HepG2 (cell line): ENCODE measurements around the gene CDC42EP5. TPM values are rescaled to one million over a fixed set of nuclear protein-coding genes. Genes with fewer than 3 reads are reported as not detected.

Source experiments
- ATAC-seq: fragments of 200-7000 bp; cut with Tn5 transposase; 3 replicates; pipeline ENCODE4 v1.9.1; 2020; ENCODE audit warnings: mild to moderate bottlenecking, moderate library complexity
- BruUV-seq: library from RNA; stranded (reverse); fragments of 400-500 nt; replicated peaks from 2 replicates; lab custom pipeline; 2021; lab: Mats Ljungman, UMichigan
- CTCF ChIA-PET: fragments of 300-600 bp; formaldehyde crosslinking; extraction: SDS; loops from one replicate; lab custom pipeline; 2021; ENCODE audit warnings: low total read pairs, inconsistent platforms, low intra/inter-chr PET ratio; lab: Yijun Ruan, JAX
- POLR2A ChIA-PET: fragments of 350-600 bp; sonication (Branson Sonifier 250); formaldehyde crosslinking; loops from one replicate; lab custom pipeline; 2020; ENCODE audit warnings: antibody characterized with exemption, inconsistent platforms; lab: Yijun Ruan, JAX
- DNase-seq: peaks from one replicate; pipeline ENCODE4 v3.0.0-alpha.2; 2015; ENCODE audit warnings: low spot score
- FAIRE-seq: peaks from 3 replicates; lab custom pipeline; 2011; peaks lifted over from hg19 to GRCh38; lab: Jason Lieb, UNC
- H2AFZ ChIP-seq: one replicate; pipeline ENCODE4 v1.6.1; 2011; ENCODE audit warnings: low read length, inconsistent platforms
- H3K27ac ChIP-seq: fragments of 300-600 bp; 3 replicates; pipeline ENCODE4 v1.8.0; 2011; ENCODE audit warnings: mixed run types, mild to moderate bottlenecking, mixed read lengths, low read length, inconsistent platforms; ENCODE audit not compliant: insufficient read depth; ENCODE audit errors: extremely low read length
- H3K27me3 ChIP-seq, 2 experiments: fragments of 200-600 bp in 1 of 2; 2 replicates in 1 of 2; 3 replicates in 1 of 2; pipeline versions ENCODE4 v1.6.0 to v1.8.0; 2011; ENCODE audit warnings: low read length in 2 of 2, mild to moderate bottlenecking in 2 of 2, moderate library complexity in 2 of 2, inconsistent platforms in 1 of 2; ENCODE audit not compliant: insufficient read depth in 2 of 2, control insufficient read depth in 1 of 2
- H3K36me3 ChIP-seq, 2 experiments: fragments of 200-600 bp in 1 of 2; replicated peaks in 1 of 2; 2 replicates in 1 of 2; 3 replicates in 1 of 2; pipeline versions ENCODE4 v1.5.1 to v1.8.0; 2011; ENCODE audit warnings: low read length in 2 of 2, inconsistent platforms in 1 of 2; ENCODE audit not compliant: insufficient read depth in 2 of 2, control insufficient read depth in 1 of 2
- H3K4me1 ChIP-seq: 2 replicates; pipeline ENCODE4 v1.5.1; 2012; ENCODE audit warnings: low read length, inconsistent platforms; ENCODE audit not compliant: insufficient read depth
- H3K4me2 ChIP-seq: 2 replicates; pipeline ENCODE4 v1.6.0; 2011; ENCODE audit warnings: low read depth, low read length, inconsistent platforms
- H3K4me3 ChIP-seq, 3 experiments: fragments of 200-600 bp in 1 of 3; sonication (generic), shearing (Covaris generic) in 1 of 3; replicated peaks in 1 of 3; 2 replicates each; pipeline ENCODE4 v1.5.1; 2011 to 2016; ENCODE audit warnings: low read length in 3 of 3, inconsistent platforms in 2 of 3, low read depth in 2 of 3, mild to moderate bottlenecking in 2 of 3, control low read depth in 1 of 3, mixed read lengths in 1 of 3; ENCODE audit not compliant: insufficient read depth in 1 of 3
- H3K79me2 ChIP-seq: one replicate; pipeline ENCODE4 v1.6.1; 2011; ENCODE audit warnings: low read length, inconsistent platforms; ENCODE audit not compliant: insufficient read depth
- H3K9ac ChIP-seq: 2 replicates; pipeline ENCODE4 v1.6.0; 2011; ENCODE audit warnings: mild to moderate bottlenecking, low read depth, low read length, inconsistent platforms; ENCODE audit not compliant: insufficient read depth
- H3K9me3 ChIP-seq: 2 replicates; pipeline ENCODE4 v1.5.1; 2012; ENCODE audit warnings: mild to moderate bottlenecking, low read length
- H4K20me1 ChIP-seq: 2 replicates; pipeline ENCODE4 v1.6.0; 2011; ENCODE audit warnings: inconsistent platforms, mild to moderate bottlenecking, low read length, moderate library complexity; ENCODE audit not compliant: insufficient read depth
- ETV5 ChIP-seq: IDR thresholded peaks from 2 replicates; pipeline ENCODE4 v1.6.1; 2018; ENCODE audit warnings: missing biosample characterization, missing genetic modification reagents, inconsistent platforms, borderline replicate concordance
- KLF12 ChIP-seq: sonication (generic); formaldehyde crosslinking; IDR thresholded peaks from 2 replicates; pipeline ENCODE4 v1.4.0; 2020; ENCODE audit warnings: missing genetic modification reagents, borderline replicate concordance
- SP2 ChIP-seq: sonication (generic); formaldehyde crosslinking; IDR thresholded peaks from 2 replicates; pipeline ENCODE4 v1.5.1; 2020; ENCODE audit warnings: mild to moderate bottlenecking, missing genetic modification reagents
- ZNF121 ChIP-seq: sonication (generic); formaldehyde crosslinking; IDR thresholded peaks from 2 replicates; pipeline ENCODE4 v1.5.0; 2020; ENCODE audit warnings: mild to moderate bottlenecking, missing genetic modification reagents
- ZNF607 ChIP-seq: sonication (generic); formaldehyde crosslinking; IDR thresholded peaks from 2 replicates; pipeline ENCODE4 v1.5.1; 2020; ENCODE audit warnings: missing genetic modification reagents, mild to moderate bottlenecking, borderline replicate concordance
- ZNF850 ChIP-seq: sonication (generic); formaldehyde crosslinking; conservative IDR thresholded peaks from 2 replicates; pipeline ENCODE4 v1.9.0; 2021; ENCODE audit warnings: mild to moderate bottlenecking, missing genetic modification reagents
- ZNF883 ChIP-seq: sonication (generic); formaldehyde crosslinking; IDR thresholded peaks from 2 replicates; pipeline ENCODE4 v1.5.1; 2020; ENCODE audit warnings: mild to moderate bottlenecking, missing genetic modification reagents; ENCODE audit errors: not compliant biosample characterization
- ZSCAN22 ChIP-seq: sonication (generic); formaldehyde crosslinking; IDR thresholded peaks from 2 replicates; pipeline ENCODE4 v1.4.0; 2020; ENCODE audit warnings: mild to moderate bottlenecking, missing genetic modification reagents
- WGBS: methylation state at CpG from one replicate; pipeline ENCODE4 v1.1.6; 2017; ENCODE audit warnings: low lambda C conversion rate; 5-methylcytosine and 5-hydroxymethylcytosine counted together
- in situ Hi-C: cut with HindIII; loops from 2 replicates; pipeline ENCODE4 v1.10.0; 2017; ENCODE audit warnings: low pct_unique_long_range_greater_than_20kb; ENCODE audit not compliant: extremely low pct_ligation_motif_present
- intact Hi-C: fragments of 100-400 bp; cut with micrococcal nuclease; formaldehyde crosslinking; loops from one replicate; pipeline ENCODE4 v1.10.0; 2022; ENCODE audit not compliant: unreplicated experiment
- polyA plus RNA-seq, 8 experiments: library from polyadenylated mRNA; depleted of rRNA in 3 of 8; stranded (reverse) in 7 of 8; unstranded in 1 of 8; fragments of >200 nt; fragmentation: Illumina TruSeq in 4 of 8; extraction: Trizol in 4 of 8; gene quantifications; 2 replicates each; pipeline versions ENCODE4 v1.2.1 to v1.2.3, GENCODE V29; 2011 to 2016; ENCODE audit warnings: low read depth in 4 of 8, missing spikeins in 1 of 8, mixed read lengths in 1 of 8; ENCODE audit not compliant: insufficient read depth in 1 of 8
- total RNA-seq, 5 experiments: library from RNA; depleted of rRNA; stranded (reverse); fragments of >200 nt; fragmentation: Illumina TruSeq; extraction: Trizol; gene quantifications; 2 replicates each; pipeline ENCODE4 v1.2.3, GENCODE V29; 2016; ENCODE audit warnings: low read depth in 1 of 5
- TF ChIP-seq, protein P1 (sequence below): sonication (generic); formaldehyde crosslinking; IDR thresholded peaks from 2 replicates; pipeline ENCODE4 v1.4.0; 2020; ENCODE audit warnings: low read depth, mild to moderate bottlenecking, missing genetic modification reagents
- TF ChIP-seq, protein P2 (sequence below): sonication (generic); formaldehyde crosslinking; IDR thresholded peaks from 2 replicates; pipeline ENCODE4 v1.4.0; 2020; ENCODE audit warnings: missing genetic modification reagents
- TF ChIP-seq, protein P3 (sequence below): sonication (generic); formaldehyde crosslinking; IDR thresholded peaks from 2 replicates; pipeline ENCODE4 v1.4.0; 2020; ENCODE audit warnings: missing genetic modification reagents

The CDC42EP5 gene
- total and polyA plus RNA-seq, 2 of the 13 experiments (the other 11 are each of a cell fraction or from before 2014, with no cell fraction given): 0.41 to 1.6 TPM

DNA sequence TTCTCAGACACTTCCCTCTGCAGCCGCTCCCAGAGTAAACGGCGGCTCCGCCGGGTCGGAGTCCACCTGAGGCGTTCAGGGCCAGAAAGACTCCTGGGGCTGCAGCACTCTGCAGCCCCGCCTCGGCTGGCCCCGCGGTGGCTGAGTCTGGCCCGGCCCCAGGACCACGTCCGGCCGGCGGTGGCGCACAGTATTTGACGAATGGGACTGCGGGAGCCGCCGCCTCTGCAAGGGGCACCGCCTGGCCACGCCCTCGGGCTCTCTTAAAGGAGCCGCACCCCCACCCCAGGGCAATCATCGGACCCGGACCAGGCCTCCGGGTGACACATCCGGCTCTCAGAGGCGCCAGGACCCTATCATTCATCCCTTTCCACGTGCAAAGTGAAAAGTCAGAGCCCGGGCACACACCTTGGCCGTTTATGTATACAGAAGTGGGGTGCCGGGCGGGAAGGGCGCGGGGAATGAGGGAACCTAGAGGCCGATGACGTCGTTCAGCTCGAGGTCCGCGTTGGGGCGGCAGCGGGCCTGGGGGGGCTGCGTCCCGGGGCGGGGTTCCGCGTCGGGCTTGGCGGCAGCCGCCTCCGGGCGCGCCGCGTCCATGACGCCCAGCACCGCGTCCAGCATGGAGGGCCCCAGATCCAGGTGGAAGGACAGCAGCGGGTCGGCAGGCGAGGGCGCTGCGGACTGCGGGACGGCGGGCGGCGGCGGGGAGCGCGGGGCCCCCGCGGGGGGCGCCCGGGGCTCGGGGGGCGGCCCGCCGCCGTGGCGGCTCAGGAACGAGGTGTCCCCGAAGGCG lies 8.3 kb downstream of the CDC42EP5 start:
- H3K9me3 ChIP-seq: no peaks in the 10 kb centered on the region
- peak overlapping the region; percentile 94 for H3K4me2 ChIP-seq
- H3K36me3 ChIP-seq: peaks cover 4 to 12% of the 10 kb centered on the region in 2 experiments; a peak in 3 of 5 replicates
- DNase-seq (peak; percentile 82), ATAC-seq (peak; percentile 79), FAIRE-seq (no peak)
- in situ Hi-C loops (no loop called here), intact Hi-C loops (no loop called here)
- H3K9ac ChIP-seq: peak overlapping the region; percentile 80
- WGBS: 79% methylated on average over 31 of the region's 87 CpGs
- ChIA-PET CTCF (no interaction called here), POLR2A (no interaction called here)
- H3K79me2 ChIP-seq: peaks cover 10% of the 10 kb centered on the region
- H3K4me1 ChIP-seq: peaks cover 21% of the 10 kb centered on the region
- no TSS peak for BruUV-seq
- H3K27me3 ChIP-seq: no peaks in the 10 kb centered on the region
- H3K27ac ChIP-seq: peak overlapping the region; percentile 96
- H3K4me3 ChIP-seq: peak overlapping the region; percentile 72 to 80 (median 77)
- H4K20me1 ChIP-seq: no peaks in the 10 kb centered on the region; the same call in 1 of the 2 replicates
- no peak overlapping the region for H2AFZ ChIP-seq
- TF ChIP-seq, protein P1, sequence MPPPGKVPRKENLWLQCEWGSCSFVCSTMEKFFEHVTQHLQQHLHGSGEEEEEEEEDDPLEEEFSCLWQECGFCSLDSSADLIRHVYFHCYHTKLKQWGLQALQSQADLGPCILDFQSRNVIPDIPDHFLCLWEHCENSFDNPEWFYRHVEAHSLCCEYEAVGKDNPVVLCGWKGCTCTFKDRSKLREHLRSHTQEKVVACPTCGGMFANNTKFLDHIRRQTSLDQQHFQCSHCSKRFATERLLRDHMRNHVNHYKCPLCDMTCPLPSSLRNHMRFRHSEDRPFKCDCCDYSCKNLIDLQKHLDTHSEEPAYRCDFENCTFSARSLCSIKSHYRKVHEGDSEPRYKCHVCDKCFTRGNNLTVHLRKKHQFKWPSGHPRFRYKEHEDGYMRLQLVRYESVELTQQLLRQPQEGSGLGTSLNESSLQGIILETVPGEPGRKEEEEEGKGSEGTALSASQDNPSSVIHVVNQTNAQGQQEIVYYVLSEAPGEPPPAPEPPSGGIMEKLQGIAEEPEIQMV (CRISPR knock-in tag): 0 out of 2 replicates have a peak, but pooled peaks have one; percentile 45
- peak; percentile 88; the same call in 1 of the 2 replicates for TF ChIP-seq KLF12 (CRISPR knock-in tag)
- TF ChIP-seq ZNF607 (CRISPR knock-in tag): 0 out of 2 replicates have a peak, but pooled peaks have one; percentile 72
- TF ChIP-seq ZNF850 (CRISPR knock-in tag): no peak
- TF ChIP-seq, protein P2, sequence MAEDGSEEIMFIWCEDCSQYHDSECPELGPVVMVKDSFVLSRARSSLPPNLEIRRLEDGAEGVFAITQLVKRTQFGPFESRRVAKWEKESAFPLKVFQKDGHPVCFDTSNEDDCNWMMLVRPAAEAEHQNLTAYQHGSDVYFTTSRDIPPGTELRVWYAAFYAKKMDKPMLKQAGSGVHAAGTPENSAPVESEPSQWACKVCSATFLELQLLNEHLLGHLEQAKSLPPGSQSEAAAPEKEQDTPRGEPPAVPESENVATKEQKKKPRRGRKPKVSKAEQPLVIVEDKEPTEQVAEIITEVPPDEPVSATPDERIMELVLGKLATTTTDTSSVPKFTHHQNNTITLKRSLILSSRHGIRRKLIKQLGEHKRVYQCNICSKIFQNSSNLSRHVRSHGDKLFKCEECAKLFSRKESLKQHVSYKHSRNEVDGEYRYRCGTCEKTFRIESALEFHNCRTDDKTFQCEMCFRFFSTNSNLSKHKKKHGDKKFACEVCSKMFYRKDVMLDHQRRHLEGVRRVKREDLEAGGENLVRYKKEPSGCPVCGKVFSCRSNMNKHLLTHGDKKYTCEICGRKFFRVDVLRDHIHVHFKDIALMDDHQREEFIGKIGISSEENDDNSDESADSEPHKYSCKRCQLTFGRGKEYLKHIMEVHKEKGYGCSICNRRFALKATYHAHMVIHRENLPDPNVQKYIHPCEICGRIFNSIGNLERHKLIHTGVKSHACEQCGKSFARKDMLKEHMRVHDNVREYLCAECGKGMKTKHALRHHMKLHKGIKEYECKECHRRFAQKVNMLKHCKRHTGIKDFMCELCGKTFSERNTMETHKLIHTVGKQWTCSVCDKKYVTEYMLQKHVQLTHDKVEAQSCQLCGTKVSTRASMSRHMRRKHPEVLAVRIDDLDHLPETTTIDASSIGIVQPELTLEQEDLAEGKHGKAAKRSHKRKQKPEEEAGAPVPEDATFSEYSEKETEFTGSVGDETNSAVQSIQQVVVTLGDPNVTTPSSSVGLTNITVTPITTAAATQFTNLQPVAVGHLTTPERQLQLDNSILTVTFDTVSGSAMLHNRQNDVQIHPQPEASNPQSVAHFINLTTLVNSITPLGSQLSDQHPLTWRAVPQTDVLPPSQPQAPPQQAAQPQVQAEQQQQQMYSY (CRISPR knock-in tag): peak; percentile 35; the same call in 1 of the 2 replicates
- no peak for TF ChIP-seq ZSCAN22 (CRISPR knock-in tag)
- peak; percentile 36; the same call in 1 of the 2 replicates for TF ChIP-seq ETV5
- TF ChIP-seq ZNF883 (CRISPR knock-in tag): no peak
- TF ChIP-seq, protein P3, sequence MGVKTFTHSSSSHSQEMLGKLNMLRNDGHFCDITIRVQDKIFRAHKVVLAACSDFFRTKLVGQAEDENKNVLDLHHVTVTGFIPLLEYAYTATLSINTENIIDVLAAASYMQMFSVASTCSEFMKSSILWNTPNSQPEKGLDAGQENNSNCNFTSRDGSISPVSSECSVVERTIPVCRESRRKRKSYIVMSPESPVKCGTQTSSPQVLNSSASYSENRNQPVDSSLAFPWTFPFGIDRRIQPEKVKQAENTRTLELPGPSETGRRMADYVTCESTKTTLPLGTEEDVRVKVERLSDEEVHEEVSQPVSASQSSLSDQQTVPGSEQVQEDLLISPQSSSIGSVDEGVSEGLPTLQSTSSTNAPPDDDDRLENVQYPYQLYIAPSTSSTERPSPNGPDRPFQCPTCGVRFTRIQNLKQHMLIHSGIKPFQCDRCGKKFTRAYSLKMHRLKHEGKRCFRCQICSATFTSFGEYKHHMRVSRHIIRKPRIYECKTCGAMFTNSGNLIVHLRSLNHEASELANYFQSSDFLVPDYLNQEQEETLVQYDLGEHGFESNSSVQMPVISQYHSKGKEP (CRISPR knock-in tag): no peak
- no peak; the same call in 1 of the 2 replicates for TF ChIP-seq SP2 (CRISPR knock-in tag)
- 0 out of 2 replicates have a peak, but pooled peaks have one; percentile 28 for TF ChIP-seq ZNF121
